Endothelial cell of umbilical vein (primary cell): ENCODE results near the gene CDKL5. TPM values are rescaled to one million over a fixed set of nuclear protein-coding genes. Genes with fewer than 3 reads are reported as not detected.
"Not testable (repeated sequence)": the region's sequence is repeated elsewhere in the genome, so short reads cannot be mapped to it uniquely, and the experiment has no call there.

ENCODE experiments used
- BruUV-seq: library from RNA; stranded (reverse); fragments of 400-500 nt; replicated peaks from 2 replicates; lab custom pipeline; 2021; lab: Mats Ljungman, UMichigan
- CTCF ChIA-PET: fragments of 300-600, 350-600 bp; sonication (Branson Sonifier 250); formaldehyde crosslinking; loops from one replicate; lab custom pipeline; 2021; ENCODE audit warnings: antibody characterized with exemption, inconsistent platforms; lab: Charles Lee
- POLR2A ChIA-PET: fragments of 300-600, 350-600 bp; sonication (Branson Sonifier 250); formaldehyde crosslinking; loops from one replicate; lab custom pipeline; 2021; ENCODE audit warnings: antibody characterized with exemption, inconsistent platforms; lab: Charles Lee
- DNase-seq: peaks from one replicate; pipeline ENCODE4 v3.0.0-alpha.2; 2011; ENCODE audit warnings: low read depth, low spot score
- FAIRE-seq: peaks from 2 replicates; lab custom pipeline; 2011; peaks lifted over from hg19 to GRCh38; lab: Jason Lieb, UNC
- H2AFZ ChIP-seq: 2 replicates; pipeline ENCODE4 v1.6.0; 2012; ENCODE audit warnings: low read depth, low read length, control low read depth, inconsistent platforms
- H3K27ac ChIP-seq: 2 replicates; pipeline ENCODE4 v1.5.1; 2011; ENCODE audit warnings: low read depth, mild to moderate bottlenecking, control low read depth, low read length, moderate library complexity; ENCODE audit not compliant: insufficient read depth
- H3K27me3 ChIP-seq, 2 experiments: 2 replicates each; pipeline versions ENCODE4 v1.6.0 to v1.6.1; 2011; ENCODE audit warnings: low read length in 2 of 2, mixed read lengths in 1 of 2; ENCODE audit not compliant: control insufficient read depth in 2 of 2, insufficient read depth in 2 of 2
- H3K36me3 ChIP-seq, 2 experiments: 2 replicates in 1 of 2; 3 replicates in 1 of 2; pipeline ENCODE4 v1.5.1; 2011; ENCODE audit warnings: low read length in 2 of 2, mild to moderate bottlenecking in 1 of 2, moderate library complexity in 1 of 2; ENCODE audit not compliant: control insufficient read depth in 2 of 2, insufficient read depth in 2 of 2; ENCODE audit errors: extremely low read depth in 1 of 2
- H3K4me1 ChIP-seq: 3 replicates; pipeline ENCODE4 v1.5.1; 2011; ENCODE audit warnings: mild to moderate bottlenecking, low read length; ENCODE audit not compliant: control insufficient read depth, insufficient read depth; ENCODE audit errors: extremely low read depth
- H3K4me2 ChIP-seq: 2 replicates; pipeline ENCODE4 v1.6.1; 2011; ENCODE audit warnings: low read length, control low read depth, mixed read lengths; ENCODE audit not compliant: insufficient read depth
- H3K4me3 ChIP-seq, 3 experiments: fragments of 200-600 bp in 1 of 3; sonication (generic), shearing (Covaris generic) in 1 of 3; replicated peaks in 1 of 3; 2 replicates each; pipeline ENCODE4 v1.5.1; 2011 to 2016; ENCODE audit warnings: control low read depth in 3 of 3, low read length in 3 of 3, mild to moderate bottlenecking in 2 of 3, inconsistent platforms in 1 of 3, low read depth in 1 of 3, moderate library complexity in 1 of 3; ENCODE audit not compliant: insufficient read depth in 1 of 3
- H3K79me2 ChIP-seq: 2 replicates; pipeline ENCODE4 v1.6.0; 2012; ENCODE audit warnings: low read length, inconsistent platforms; ENCODE audit not compliant: control insufficient read depth, insufficient read depth
- H3K9ac ChIP-seq: replicated peaks from 2 replicates; pipeline ENCODE3; 2011; ENCODE audit warnings: low read length, control low read depth; ENCODE audit not compliant: insufficient read depth; ENCODE audit errors: extremely low read depth
- H3K9me1 ChIP-seq: replicated peaks from 3 replicates; pipeline ENCODE4 v1.6.0; 2011; ENCODE audit warnings: mild to moderate bottlenecking, low read length; ENCODE audit not compliant: control insufficient read depth, insufficient read depth; ENCODE audit errors: extremely low read depth
- H3K9me3 ChIP-seq: replicated peaks from 2 replicates; pipeline ENCODE4 v1.5.1; 2012; ENCODE audit warnings: low read length, inconsistent platforms; ENCODE audit not compliant: control insufficient read depth, insufficient read depth
- H4K20me1 ChIP-seq: replicated peaks from 2 replicates; pipeline ENCODE3; 2011; ENCODE audit warnings: mild to moderate bottlenecking, low read length; ENCODE audit not compliant: control insufficient read depth, insufficient read depth; ENCODE audit errors: extremely low read depth
- GATA2 ChIP-seq: IDR thresholded peaks from 2 replicates; pipeline ENCODE4 v1.7.0; 2011; ENCODE audit warnings: low read depth, mild to moderate bottlenecking, moderate library complexity, mixed read lengths, low read length; ENCODE audit not compliant: insufficient read length, insufficient read depth
- JUN ChIP-seq: IDR thresholded peaks from 2 replicates; pipeline ENCODE4 v1.6.1; 2011; ENCODE audit warnings: borderline replicate concordance, low read depth; ENCODE audit not compliant: insufficient read length, insufficient read depth
- dilution Hi-C: fragments of 300-500 bp; cut with MboI; formaldehyde crosslinking; loops from one replicate; pipeline ENCODE4 v1.15.0; 2019; ENCODE audit warnings: low sequenced_read_pairs; ENCODE audit not compliant: extremely low pct_ligation_motif_present
- intact Hi-C: fragments of 100-400 bp; cut with micrococcal nuclease; formaldehyde crosslinking; loops from one replicate; pipeline ENCODE4 v1.10.0; 2022
- polyA plus RNA-seq, 4 experiments: library from polyadenylated mRNA; depleted of rRNA in 3 of 4; stranded (reverse) in 3 of 4; unstranded in 1 of 4; fragments of >200 nt; gene quantifications; 2 replicates each; pipeline versions ENCODE4 v1.2.1 to v1.2.3, GENCODE V29; 2011 to 2012; ENCODE audit warnings: missing spikeins in 1 of 4
- total RNA-seq: library from RNA; stranded (reverse); gene quantifications from 2 replicates; pipeline ENCODE4 v1.2.3, GENCODE V29; 2021

The CDKL5 gene
- total and polyA plus RNA-seq, 2 donors (not counting 3 experiments of a cell fraction or from before 2014, with no cell fraction given): 1.5 to 4.3 TPM

GRCh38 chrX:18428006-18428405, 2.6 kb downstream of the CDKL5 start:
- intact Hi-C loops (loop anchor here (10.0 kb wide), 1 partner anchor 157 kb away; no protein-coding TSS in a partner anchor), dilution Hi-C loops (no loop called here)
- H4K20me1 ChIP-seq: no peaks in the 10 kb centered on the region
- H3K79me2 ChIP-seq: no peaks in the 10 kb centered on the region
- no peaks in the 10 kb centered on the region for H3K9me1 ChIP-seq
- DNase-seq (no peak), FAIRE-seq (no peak)
- H2AFZ ChIP-seq: no peak overlapping the region
- POLR2A ChIA-PET: no interaction called here
- no peak overlapping the region for H3K9ac ChIP-seq
- no peak overlapping the region for H3K27ac ChIP-seq
- no peak for TF ChIP-seq JUN
- no peak for TF ChIP-seq GATA2
- H3K9me3 ChIP-seq: no peaks in the 10 kb centered on the region
- no peak overlapping the region for H3K4me2 ChIP-seq
- no TSS peak for BruUV-seq
- CTCF ChIA-PET: no interaction called here
- no peaks in the 10 kb centered on the region for H3K36me3 ChIP-seq
- H3K4me3 ChIP-seq: no peak overlapping the region
- no peaks in the 10 kb centered on the region for H3K4me1 ChIP-seq
- H3K27me3 ChIP-seq: peaks cover 0 to 2% of the 10 kb centered on the region in 2 experiments

- H3K27me3 ChIP-seq, dilution Hi-C loops, FAIRE-seq, H3K4me3 ChIP-seq, POLR2A ChIA-PET, H2AFZ ChIP-seq, CTCF ChIA-PET, H3K9me3 ChIP-seq, H3K4me2 ChIP-seq, H3K9me1 ChIP-seq, H3K27ac ChIP-seq, BruUV-seq, DNase-seq, H3K79me2 ChIP-seq, H4K20me1 ChIP-seq, H3K4me1 ChIP-seq, H3K36me3 ChIP-seq, H3K9ac ChIP-seq, intact Hi-C loops: not testable (repeated sequence)
Measured at GRCh38 chrX:18433288-18433687, 7.9 kb downstream of the CDKL5 start.
